Measurements from ENCODE around the gene FAM234A. TPM values are rescaled to one million over a fixed set of nuclear protein-coding genes. Genes with fewer than 3 reads are reported as not detected.

Gene FAM234A
- total RNA-seq, 1 donor from 2014 or later, result 133 TPM

- H3K36me3 Mint-ChIP-seq, result peaks cover 19% of the 10 kb centered on the region
- no peak for TF ChIP-seq CTCF (IDR thresholded peaks at IDR 0.05; ENCODE audit: unreplicated experiment)
- no peaks in the 10 kb centered on the region for H3K27me3 Mint-ChIP-seq (ENCODE audit: low read depth)
- no peak for DNase-seq (ENCODE audit: low spot score in 2 of 2, unreplicated experiment in 2 of 2)
- H3K4me3 Mint-ChIP-seq, result no peak overlapping the region
- no peak overlapping the region for H3K27ac Mint-ChIP-seq
- no peaks in the 10 kb centered on the region for H3K4me1 Mint-ChIP-seq
- no peaks in the 10 kb centered on the region for H3K9me3 Mint-ChIP-seq
These were observed 56.2 kb downstream of the FAM234A start for GRCh38 chr16:290681-291405.

- Mint-ChIP-seq H3K27ac (no peak overlapping the region), H3K4me1 (no peaks in the 10 kb centered on the region), H3K27me3 (ENCODE audit: low read depth) (no peaks in the 10 kb centered on the region), H3K36me3 (peaks cover 16% of the 10 kb centered on the region), H3K9me3 (no peaks in the 10 kb centered on the region), H3K4me3 (no peak overlapping the region)
- TF ChIP-seq CTCF (IDR thresholded peaks at IDR 0.05; ENCODE audit: unreplicated experiment), result no peak
- no peak for DNase-seq (ENCODE audit: low spot score in 2 of 2, unreplicated experiment in 2 of 2)
These were observed 56.9 kb downstream of the FAM234A start for GRCh38 chr16:291539-291938.

- Mint-ChIP-seq H3K4me3 (no peak overlapping the region), H3K36me3 (peaks cover 9% of the 10 kb centered on the region), H3K27me3 (ENCODE audit: low read depth) (no peaks in the 10 kb centered on the region), H3K27ac (no peak overlapping the region), H3K9me3 (no peaks in the 10 kb centered on the region), H3K4me1 (no peaks in the 10 kb centered on the region)
- no peak for TF ChIP-seq CTCF (IDR thresholded peaks at IDR 0.05; ENCODE audit: unreplicated experiment)
- no peak for DNase-seq (ENCODE audit: low spot score in 2 of 2, unreplicated experiment in 2 of 2)
These were observed 58.6 kb downstream of the FAM234A start for GRCh38 chr16:293043-293775.

GRCh38 chr16:296276-296675, 61.7 kb downstream of the FAM234A start:
- no peak for DNase-seq (ENCODE audit: low spot score in 2 of 2, unreplicated experiment in 2 of 2)
- no peaks in the 10 kb centered on the region for H3K9me3 Mint-ChIP-seq
- H3K4me1 Mint-ChIP-seq, result no peaks in the 10 kb centered on the region
- H3K4me3 Mint-ChIP-seq, result no peak overlapping the region
- peaks cover 7% of the 10 kb centered on the region for H3K36me3 Mint-ChIP-seq
- no peaks in the 10 kb centered on the region for H3K27me3 Mint-ChIP-seq (ENCODE audit: low read depth)
- H3K27ac Mint-ChIP-seq, result no peak overlapping the region
- TF ChIP-seq CTCF (IDR thresholded peaks at IDR 0.05; ENCODE audit: unreplicated experiment), result no peak

- no peak for DNase-seq (ENCODE audit: low spot score in 2 of 2, unreplicated experiment in 2 of 2)
- Mint-ChIP-seq H3K9me3 (no peaks in the 10 kb centered on the region), H3K4me1 (no peaks in the 10 kb centered on the region), H3K27me3 (ENCODE audit: low read depth) (no peaks in the 10 kb centered on the region), H3K4me3 (no peak overlapping the region), H3K27ac (no peak overlapping the region), H3K36me3 (peaks cover 5% of the 10 kb centered on the region)
- TF ChIP-seq CTCF (IDR thresholded peaks at IDR 0.05; ENCODE audit: unreplicated experiment), result no peak
These were observed 62.3 kb downstream of the FAM234A start for GRCh38 chr16:296806-297510.

Measured in mesothelial cell of epicardium (in vitro differentiated cells).